GM12873 (cell line): ENCODE measurements around the gene FHIT.

Source experiments
- TF ChIP-seq, protein P1 (sequence below): IDR thresholded peaks from 2 replicates; pipeline ENCODE4 v1.5.1; 2012; ENCODE audit warnings: low read depth, mild to moderate bottlenecking, moderate library complexity, low read length, control low read depth; ENCODE audit not compliant: insufficient read depth; ENCODE audit errors: missing control alignments

The FHIT gene

GRCh38 chr3:60557122-60557521, 694.1 kb downstream of the FHIT start:
- TF ChIP-seq, protein P1, sequence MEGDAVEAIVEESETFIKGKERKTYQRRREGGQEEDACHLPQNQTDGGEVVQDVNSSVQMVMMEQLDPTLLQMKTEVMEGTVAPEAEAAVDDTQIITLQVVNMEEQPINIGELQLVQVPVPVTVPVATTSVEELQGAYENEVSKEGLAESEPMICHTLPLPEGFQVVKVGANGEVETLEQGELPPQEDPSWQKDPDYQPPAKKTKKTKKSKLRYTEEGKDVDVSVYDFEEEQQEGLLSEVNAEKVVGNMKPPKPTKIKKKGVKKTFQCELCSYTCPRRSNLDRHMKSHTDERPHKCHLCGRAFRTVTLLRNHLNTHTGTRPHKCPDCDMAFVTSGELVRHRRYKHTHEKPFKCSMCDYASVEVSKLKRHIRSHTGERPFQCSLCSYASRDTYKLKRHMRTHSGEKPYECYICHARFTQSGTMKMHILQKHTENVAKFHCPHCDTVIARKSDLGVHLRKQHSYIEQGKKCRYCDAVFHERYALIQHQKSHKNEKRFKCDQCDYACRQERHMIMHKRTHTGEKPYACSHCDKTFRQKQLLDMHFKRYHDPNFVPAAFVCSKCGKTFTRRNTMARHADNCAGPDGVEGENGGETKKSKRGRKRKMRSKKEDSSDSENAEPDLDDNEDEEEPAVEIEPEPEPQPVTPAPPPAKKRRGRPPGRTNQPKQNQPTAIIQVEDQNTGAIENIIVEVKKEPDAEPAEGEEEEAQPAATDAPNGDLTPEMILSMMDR, result no peak

DNA sequence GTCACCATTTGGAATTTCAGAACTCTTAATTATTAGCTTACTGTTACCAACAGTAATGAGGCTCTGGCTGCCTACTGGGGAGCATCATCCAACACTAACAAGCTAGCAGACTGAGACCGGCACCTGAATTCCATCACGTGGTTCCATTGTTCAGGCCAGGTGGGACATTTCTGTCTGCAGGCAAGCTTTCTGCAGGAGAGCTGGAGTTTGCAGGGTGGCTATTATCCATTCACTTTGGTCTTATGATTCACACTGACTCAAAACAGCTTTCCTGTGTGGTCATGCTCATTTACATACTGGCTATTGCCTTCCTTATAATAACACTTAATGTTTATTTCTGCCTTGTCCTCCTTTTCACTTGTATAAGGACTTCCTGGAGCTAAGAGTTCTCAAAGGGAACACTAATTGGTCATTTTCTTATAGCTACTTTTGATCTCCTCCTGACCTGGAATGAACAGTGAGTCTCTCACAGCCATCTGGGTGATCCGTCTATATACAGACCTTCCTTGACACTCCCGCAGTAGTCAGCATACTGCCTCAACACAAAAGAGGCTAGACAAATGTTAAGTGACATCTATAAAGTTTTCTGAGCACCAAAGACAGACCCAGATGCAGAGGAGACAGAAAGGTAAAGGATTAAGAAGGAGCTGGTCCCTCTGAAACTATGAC, 695.4 kb downstream of the FHIT start:
- TF ChIP-seq, protein P1, result no peak

GRCh38 chr3:60553144-60553543, 698.1 kb downstream of the FHIT start:
- TF ChIP-seq, protein P1, result no peak

GRCh38 chr3:60552581-60552980, 698.7 kb downstream of the FHIT start:
- TF ChIP-seq, protein P1, result no peak

DNA sequence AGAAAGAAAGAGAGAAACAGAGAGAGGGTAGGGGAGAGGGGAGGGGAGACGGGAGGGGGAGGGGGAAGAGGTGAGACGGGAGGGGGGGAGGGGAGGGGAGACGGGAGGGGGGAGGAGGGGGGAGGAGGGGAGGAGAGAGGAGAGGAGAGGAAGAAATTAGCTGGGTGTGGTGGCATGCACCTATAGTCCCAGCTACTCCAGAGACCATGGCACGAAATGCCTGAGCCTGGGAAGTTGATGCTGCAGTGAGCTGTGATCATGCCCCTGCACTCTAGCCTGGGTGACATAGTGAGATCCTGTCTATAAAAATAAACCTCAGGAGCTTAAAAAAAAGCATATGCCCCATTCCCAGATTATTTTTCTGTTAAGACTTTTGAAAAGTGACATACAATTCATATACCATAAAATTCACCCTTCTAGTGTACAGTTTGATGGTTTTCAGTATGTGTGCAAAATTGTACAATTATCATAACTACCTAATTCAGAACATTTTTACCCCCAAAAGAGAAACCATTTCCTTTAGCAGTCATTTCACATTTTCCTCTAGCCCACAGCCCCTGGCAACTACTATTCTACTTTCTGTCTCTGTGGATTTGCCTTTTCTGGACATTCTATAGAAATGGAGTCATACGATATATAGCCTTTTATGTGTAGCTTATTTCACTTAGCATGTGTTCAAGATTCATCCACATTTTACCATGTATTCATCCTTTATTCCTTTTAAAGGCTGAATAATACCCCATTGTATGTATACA, 699.6 kb downstream of the FHIT start:
- TF ChIP-seq, protein P1, result no peak

DNA sequence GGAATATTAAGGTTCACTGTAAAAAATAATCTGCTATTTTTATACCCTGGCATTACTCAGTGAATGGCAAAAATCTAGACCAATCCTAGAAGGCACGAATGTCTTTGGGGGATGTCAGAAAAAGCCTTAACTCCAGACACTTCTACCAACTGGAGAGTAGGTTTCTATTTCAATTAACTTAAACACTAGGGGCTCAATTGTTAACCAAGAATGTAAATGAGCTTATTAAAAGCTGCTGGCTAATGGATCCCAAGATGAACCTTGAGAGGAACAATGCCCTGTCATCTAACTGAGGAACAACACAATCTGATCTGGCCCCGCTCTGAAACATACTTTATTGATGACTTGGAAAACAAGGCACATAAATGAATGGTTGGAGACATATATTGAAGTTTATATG, 701.4 kb downstream of the FHIT start:
- TF ChIP-seq, protein P1, result no peak

- TF ChIP-seq, protein P1, result no peak
These were observed 708.3 kb downstream of the FHIT start for GRCh38 chr3:60542995-60543394.
